GM11168 (cell line): ENCODE measurements around the gene ZNF709.
"Not testable (repeated sequence)": the region's sequence is repeated elsewhere in the genome, so short reads cannot be mapped to it uniquely, and the experiment has no call there.

Source experiments
- in situ Hi-C: fragments of 300-500 bp; cut with MboI; formaldehyde crosslinking; loops from one replicate; pipeline ENCODE4 v1.12.0; 2022; ENCODE audit warnings: low sequenced_read_pairs; ENCODE audit not compliant: unreplicated experiment

ZNF709 gene

DNA sequence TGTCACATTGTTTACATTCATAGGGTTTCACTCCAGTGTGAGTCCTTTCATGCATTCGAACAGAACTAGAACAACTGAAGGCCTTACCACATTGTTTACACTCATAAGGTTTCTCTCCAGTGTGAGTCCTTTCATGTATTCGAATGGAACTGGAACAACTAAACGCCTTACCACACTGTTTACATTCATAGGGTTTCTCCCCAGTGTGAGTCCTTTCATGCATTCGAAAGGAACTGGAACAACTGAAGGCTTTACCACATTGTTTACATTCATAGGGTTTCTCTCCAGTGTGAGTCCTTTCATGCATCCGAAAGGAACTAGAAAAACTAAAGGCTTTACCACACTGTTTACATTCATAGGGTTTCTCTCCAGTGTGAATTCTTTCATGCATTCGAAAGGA, 20.5 kb downstream of the ZNF709 start:
- in situ Hi-C loops = not testable (repeated sequence)

DNA sequence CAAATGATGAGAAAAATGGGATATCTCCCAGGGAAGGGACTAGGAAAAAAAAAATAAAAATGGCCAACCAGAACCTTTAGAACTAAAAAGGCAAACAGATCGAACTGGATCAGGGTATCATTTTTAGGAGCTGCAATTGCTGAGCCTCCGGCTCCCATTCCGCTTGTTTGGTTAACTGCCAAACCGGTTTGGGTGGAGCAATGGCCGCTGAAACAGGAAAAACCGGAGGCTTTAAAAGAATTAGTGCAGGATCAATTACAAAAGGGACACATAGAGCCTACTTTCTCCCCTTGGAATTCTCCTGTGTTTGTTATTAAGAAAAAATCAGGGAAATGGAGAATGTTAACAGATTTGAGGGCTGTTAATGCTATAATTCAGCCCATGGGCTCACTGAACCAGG, 31.1 kb downstream of the ZNF709 start:
- in situ Hi-C loops = no loop called here

DNA sequence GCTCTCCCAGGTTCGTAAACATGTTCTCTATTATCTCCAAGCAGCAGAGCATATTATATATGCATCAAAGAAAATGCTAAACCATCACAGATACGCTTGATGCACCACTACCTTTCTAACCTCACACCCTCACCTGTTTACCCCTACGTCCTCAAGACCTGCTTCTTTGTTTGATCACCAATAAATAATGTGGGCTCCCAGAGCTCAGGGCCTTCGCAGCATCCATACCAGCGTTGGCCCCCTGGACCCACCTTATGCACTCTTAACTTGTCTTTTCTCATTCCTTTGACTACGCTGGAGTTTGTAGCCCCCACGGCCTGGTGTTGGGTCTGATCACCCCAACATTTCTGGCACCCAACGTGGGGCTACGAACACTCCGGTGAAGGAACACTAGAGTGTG, 33.8 kb downstream of the ZNF709 start:
- in situ Hi-C loops = no loop called here

DNA sequence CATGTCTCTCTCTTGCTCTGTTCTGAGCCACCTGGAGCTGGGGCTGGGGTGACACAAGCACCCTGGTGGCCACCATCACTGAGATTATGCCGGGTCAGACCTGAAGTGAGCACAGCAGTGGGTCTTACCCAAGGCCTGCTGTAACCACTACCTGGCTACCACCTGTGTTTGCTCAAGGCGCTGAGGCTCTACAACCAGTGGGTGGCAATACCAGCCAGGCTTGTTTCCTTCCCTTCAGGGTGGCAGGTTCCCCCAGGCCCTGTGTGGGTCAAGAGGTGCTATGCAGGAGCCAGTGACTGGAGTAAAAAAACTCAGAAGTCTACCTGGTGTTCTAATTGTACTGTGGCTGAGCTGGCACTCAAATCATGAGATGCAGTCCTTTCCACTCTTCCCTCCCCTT, 35.8 kb downstream of the ZNF709 start:
- in situ Hi-C loops = no loop called here

DNA sequence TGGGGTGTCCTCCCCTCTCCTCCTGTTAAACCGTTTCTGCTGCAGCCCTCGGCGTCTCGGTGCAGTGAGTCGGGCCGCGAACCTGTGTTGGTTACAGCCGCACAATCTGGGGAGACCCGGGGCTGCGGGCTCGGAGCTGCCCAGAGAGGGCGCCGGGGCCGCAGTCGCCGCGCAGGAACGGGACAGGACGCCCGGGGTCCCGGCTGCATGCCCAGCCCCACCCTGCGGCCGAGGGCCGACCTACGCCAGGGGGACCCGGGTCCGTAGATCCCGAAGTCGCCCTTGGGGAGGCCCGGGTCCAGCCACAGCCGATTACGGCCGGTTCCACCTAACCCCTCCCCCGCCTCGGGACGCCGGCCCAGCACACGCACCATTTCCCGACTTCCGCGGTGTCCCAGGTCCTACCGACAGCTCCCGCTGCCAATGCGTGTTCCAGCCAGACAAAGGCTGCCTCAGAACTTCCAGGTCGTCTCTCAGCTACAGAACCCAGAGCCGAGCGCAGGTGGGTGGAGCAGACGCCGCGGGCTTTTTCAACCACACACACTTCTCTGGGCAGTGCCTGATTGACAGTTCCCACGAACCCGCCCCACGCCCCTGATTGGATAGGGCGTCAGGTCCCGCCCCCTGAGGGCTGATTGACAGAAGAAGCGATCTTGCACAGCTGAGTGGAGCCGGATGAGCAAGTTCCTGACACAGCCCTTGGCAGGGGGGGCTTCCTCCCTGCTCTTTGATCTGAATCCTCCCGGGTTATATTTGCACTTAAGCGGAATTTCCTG, 43.9 kb downstream of the ZNF709 start, which contains the start of gene ZNF443:
Gene ZNF443 (minus strand): TSS at position 481 of the 776 bp plus-strand sequence. CDS start 107 bp downstream, at position 374.
- in situ Hi-C loops = loop anchor here (5.0 kb wide), 1 partner anchor 148 kb away; the partner anchor contains the start of gene ZNF44

DNA sequence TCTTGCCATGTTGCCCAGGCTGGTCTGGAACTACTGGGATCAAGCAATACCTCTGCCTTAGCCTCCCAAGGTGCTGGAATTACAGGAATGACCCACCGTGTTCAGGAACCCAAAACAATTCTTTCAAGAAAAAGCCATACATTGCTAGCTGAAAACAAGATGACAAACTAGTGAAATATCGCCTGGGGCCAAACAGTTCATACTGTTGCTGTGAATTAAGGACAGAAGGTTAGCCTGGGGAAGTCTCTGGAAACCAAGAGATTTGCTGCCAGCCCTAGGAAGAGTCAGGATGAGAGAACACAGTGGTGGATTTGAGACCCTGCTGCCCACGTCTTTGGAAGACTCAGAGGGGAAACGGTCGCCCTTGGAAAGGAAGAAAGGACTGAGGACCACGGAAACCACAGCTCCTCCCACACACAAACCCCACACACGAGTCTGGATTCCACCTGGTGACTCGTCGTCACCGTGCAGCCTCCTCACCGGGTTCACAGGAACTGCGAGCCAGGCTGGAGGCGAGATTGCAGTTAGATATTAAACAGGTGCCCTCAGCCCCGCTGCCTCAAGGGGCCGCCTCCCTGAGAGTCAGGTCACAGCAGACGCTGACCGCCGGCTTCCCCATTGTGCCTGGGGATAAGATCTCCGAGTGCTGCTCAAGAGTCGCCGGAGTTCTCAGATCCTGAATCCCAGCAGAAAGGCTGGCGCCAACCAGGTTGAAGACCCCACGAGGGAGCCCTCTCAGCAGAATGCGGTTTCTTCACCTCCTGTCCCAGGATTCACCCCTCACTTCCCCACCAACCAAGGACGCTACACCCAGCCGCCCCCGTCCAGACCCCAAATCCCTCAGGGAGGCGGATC, 44.7 kb downstream of the ZNF709 start:
- in situ Hi-C loops = loop anchor here (5.0 kb wide), 1 partner anchor 148 kb away; the partner anchor contains the start of gene ZNF44

DNA sequence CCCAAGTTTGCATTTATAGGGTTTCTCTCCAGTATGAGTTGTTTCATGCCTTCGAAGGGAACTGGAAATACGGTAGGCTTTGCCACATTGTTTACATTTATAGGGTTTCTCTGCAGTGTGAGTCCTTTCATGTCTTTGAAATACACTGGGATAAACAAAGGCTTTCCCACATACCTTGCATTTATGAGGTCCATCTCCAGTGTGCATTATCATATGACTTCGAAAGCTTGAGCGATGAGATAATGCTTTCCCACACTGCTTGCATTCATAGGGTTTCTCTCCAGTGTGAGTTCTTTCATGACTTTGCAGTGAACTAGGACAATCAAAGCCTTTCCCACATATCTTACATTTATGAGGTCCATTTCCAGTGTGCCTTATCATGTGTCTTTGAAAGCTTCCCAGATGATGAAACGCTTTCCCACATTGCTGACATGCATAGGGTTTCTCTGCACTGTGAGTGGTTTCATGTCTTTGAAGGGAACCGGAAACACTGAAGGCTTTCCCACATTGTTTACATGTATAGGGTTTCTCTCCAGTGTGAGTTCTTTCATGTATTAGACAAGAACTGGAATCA, 53.8 kb downstream of the ZNF709 start:
- in situ Hi-C loops = not testable (repeated sequence)

DNA sequence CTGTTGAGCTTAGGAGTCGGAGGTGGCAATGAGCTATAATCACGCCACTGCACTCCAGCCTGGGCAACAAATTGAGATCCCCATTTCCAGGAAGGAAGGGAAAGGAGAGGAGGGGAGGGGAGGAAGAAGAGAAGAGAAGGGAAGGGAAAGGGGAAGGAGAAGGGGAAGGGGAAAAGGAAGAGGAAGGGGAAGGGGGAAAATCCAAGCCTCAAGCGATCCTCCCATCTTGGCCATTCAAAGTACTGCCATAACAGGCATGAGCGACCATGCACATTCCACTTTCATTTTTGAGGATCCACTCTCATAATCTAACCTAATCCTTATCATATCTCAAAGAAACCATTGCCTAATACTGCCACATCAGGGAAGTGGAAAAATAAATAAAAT, 58.7 kb downstream of the ZNF709 start:
- in situ Hi-C loops = loop anchor here (5.0 kb wide), 1 partner anchor 39 kb away; no protein-coding TSS in a partner anchor

DNA sequence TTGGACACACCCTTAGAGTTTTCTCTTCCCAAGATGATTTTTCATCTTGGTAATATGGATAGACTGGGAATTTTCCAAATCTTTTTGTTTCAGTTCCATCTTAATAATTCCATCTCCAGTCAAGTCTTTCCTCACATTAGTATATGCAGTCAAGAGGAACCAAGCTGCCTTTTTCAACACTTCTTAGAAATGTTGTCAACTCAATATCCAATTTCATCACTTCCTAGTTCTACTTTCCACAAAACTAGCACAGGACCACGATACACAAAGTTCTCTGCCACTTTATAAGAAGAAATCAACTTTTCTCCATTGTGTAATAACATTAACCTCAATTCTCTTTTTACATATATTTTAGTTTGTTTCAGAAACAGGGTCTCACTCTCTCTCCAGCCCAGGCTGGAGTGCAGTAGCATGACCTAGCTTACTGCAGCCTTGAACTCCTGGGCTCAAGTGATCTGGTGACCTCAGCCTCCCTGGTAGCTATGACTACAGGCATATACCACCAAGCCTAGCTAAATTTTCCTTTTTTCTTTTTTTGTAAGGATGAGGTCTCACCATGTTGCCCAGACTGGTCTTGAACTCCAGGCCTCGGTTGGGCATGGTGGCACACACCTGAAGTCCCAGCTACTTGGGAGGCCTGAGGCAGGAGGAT, 59.3 kb downstream of the ZNF709 start:
- in situ Hi-C loops = loop anchor here (5.0 kb wide), 1 partner anchor 38 kb away; no protein-coding TSS in a partner anchor

DNA sequence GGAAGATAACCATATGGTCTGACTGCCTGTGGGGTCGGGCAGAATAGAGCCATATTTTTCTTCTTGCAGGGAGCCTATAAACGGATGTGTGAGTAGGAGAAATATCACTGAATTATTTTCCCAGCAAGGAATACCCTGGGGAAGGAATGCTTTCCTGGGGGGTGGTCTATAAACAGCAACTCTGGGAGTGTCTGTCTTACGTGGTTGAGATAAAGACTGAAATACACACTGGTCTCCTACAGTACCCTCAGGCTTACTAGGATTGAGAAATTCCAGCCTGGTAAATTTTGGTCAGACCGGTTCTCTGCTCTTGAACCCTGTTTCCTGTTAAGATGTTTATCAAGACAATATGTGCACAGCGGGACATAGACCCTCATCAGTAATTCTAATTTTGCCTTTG, 67.3 kb downstream of the ZNF709 start:
- in situ Hi-C loops = not testable (repeated sequence)

DNA sequence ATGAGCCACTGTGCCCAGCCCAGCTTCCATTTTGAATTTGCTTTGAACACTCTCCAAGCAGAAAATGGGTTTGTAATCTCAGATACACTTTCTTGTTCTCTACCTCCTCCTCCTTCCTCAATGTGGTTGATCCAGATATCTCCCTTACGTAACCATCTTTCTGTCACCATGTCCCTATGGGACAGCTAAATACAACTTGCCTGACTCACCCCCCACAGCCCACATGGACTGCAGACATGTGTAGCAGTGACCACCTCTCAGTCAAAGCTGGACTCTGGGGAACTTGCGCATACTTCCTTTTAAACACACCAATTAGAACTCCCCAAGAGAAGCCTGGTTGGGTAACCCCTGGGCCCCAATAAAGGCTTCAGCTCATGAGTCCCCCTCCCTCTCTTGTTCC, 72.7 kb downstream of the ZNF709 start:
- in situ Hi-C loops = no loop called here
